Myometrial cell (primary cell): ENCODE measurements around the gene DPM1. TPM values are rescaled to one million over a fixed set of nuclear protein-coding genes. Genes with fewer than 3 reads are reported as not detected.

Experiments
- total RNA-seq: library from RNA; depleted of rRNA; stranded (reverse); fragments of >200 nt; gene quantifications from 2 replicates; pipeline ENCODE4 v1.2.3, GENCODE V29; 2015

DPM1 gene
- 67.2 and 92.0 TPM in 2 replicates for total RNA-seq

DNA sequence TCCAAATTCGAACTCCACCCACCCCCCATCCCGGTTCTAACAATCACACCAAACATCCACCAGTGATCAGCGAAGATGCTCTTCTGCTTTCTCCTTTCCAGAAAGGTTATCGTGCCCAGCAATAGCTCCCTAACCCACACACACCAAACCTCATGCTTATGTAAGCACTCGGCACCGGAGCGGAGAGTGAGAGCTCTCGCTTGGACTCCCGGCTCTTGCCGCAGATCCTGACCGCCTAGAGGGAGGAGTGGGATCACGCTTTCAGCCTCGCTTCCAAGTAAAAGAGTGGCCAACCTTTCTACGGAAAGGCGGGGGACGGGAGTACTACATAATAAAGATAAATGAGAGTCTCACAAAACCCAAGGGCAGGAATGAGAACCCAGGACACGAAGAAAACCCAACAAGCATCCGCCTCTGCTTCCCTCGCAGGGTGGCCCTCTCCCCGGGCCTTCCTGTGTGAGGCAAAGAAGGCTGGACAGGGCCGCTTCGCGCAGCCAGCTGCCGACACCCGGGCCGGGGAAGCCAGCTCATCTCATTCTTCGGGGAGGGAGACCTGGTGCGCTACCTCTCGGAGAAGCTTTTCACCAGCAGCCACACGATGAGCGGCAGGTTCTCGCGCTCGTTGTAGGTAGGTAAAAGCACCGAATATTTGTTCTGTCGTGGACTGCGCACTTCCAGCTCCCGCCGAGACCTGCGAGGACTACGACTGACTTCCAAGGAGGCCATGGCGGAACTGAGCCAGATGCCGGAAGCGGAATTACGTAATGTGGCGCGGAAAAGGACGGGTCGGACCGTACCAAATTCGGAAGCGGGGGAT, at the start of gene DPM1:
TSS of gene DPM1 (minus strand) at position 735 of the 817 bp plus-strand sequence. CDS start at position 726, 9 bp downstream.

DNA sequence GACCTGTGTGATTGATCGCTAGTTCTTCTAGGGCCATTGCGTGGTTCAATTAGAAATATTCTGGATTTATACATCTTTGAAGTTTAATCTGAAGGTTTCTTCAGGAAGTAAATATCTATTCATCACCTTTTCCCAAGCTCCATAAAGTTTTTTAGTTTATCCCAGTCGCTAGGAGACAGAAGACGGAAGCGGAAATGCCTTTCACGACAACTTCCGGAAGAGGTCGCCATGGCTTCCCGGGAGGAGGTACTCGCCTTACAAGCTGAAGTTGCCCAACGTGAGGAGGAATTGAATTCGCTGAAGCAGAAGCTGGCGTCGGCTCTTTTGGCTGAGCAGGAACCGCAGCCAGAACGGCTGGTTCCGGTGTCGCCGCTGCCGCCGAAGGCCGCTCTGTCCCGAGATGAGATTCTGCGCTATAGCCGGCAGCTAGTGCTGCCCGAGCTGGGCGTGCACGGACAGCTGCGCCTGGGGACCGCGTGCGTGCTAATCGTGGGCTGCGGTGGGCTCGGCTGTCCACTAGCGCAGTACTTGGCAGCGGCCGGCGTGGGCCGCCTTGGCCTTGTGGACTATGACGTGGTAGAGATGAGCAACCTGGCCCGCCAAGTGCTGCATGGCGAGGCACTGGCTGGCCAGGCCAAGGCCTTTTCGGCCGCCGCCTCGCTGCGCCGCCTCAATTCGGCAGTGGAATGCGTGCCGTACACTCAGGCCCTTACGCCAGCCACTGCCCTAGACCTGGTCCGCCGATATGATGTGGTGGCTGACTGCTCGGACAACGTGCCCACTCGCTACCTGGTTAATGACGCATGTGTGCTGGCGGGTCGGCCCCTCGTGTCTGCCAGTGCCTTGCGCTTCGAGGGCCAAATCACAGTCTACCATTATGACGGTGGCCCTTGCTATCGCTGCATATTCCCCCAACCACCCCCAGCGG, 547 bp upstream of the DPM1 start, which contains the start of gene MOCS3:
TSS of gene MOCS3 (plus strand) at position 204 of the 928 bp plus-strand sequence. CDS start at position 229, 25 bp downstream.

DNA sequence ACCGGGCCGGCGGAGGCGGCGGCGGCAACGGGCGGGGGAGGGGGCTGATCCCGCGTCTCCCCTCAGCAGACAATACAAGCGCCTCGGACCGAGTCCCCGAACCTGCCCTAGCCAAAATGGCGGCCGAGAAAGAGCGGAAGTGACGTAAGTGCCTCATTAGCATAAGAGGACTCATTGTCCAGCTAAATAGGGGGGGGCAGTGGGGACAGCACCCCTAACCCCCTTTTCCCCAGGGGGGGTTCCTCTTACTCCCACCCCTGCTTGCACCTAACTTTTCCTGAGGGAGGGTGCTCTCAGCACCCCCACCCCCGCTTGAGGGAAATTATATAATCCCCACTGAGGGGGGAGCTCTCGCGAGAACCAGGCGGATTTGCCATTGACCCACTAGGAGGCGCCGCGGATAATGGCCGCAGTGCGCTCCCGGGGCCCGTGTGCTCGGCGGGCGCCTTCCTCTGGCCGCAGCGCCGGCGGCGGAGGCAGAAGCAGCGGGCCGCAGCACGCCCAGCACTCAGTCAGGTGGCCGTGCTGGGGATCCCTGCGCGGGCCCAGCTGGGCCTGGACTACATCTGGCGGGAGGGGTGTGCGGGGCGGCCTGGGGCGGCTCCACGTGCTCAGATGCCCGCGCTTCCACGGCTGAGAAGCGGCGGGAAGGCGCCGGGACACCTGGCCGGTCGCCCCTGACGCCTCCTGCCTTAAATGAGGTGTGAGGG, 26.9 kb downstream of the DPM1 start, which contains the start of gene ADNP:
TSS of gene ADNP (minus strand) at position 132 of the 710 bp plus-strand sequence. CDS start 27,441 bp downstream, outside the sequence.

Other genes with a start within 250 kb of the DPM1 start
- 0.53 and 0.58 TPM in 2 replicates for gene PARD6B, start 227.0 kb downstream of the DPM1 start, total RNA-seq
- 14.4 and 18.8 TPM in 2 replicates for gene BCAS4, start 163.5 kb downstream of the DPM1 start, total RNA-seq
- 14.2 and 15.6 TPM in 2 replicates for gene ADNP, start 27.1 kb downstream of the DPM1 start, total RNA-seq
- gene MOCS3, start 286 bp upstream of the DPM1 start, total RNA-seq: 4.6 and 6.7 TPM in 2 replicates
- 50.0 and 58.2 TPM in 2 replicates for gene KCNG1, start 64.6 kb upstream of the DPM1 start, total RNA-seq